Measurements from ENCODE around the gene CFAP161.

The CFAP161 gene

DNA sequence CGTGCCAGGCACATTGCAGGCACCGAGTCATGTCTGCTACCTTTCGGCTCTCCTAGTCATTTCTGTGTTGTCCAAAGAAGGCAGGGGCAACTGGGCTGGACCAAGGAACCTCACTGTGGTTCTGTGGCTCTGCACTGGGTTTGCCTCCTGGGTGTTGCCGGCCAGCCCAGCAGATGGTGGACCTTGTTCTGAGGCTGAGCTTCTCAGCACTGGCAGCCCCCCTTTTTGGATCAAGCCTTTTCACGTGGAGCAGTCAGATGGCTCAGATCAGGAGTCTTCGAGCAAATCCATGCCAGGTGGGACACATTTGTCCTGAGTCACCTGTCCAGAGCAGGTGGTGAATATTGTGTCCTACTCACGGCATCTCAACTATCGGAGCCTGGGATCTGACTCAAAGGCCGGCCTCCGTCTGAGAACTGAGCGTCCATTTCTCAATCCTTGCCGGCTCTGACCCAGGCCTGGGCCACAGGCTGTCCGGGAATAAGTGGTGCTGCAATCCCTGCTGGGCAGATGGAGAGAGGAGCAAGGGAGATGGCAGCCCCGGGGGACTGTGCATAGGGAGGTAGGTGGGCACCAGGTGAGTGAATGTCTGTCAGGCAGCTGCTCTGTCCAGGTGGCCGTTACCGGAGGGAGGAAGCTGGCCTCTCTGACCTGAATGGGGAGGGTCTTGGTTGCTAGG lies 62.6 kb downstream of the CFAP161 start, which contains the start of gene IL16:
Gene IL16, plus strand, starts transcription at position 304 of the 679 bp plus-strand sequence. CDS start 28,521 bp downstream, outside the sequence.
- no peak within 1 kb of the TSS for H3K4me3 ChIP-seq (ENCODE audit: low read length)
- no peak for DNase-seq (ENCODE audit: low read depth, low spot score)
- no peaks in the 10 kb centered on the region for H3K27me3 ChIP-seq (ENCODE audit: control insufficient read depth, insufficient read depth, low read length)
- no CpG with 5 or more reads among the region's 16 CpGs for WGBS (ENCODE audit: insufficient coverage, insufficient read length)
- H3K9me3 ChIP-seq (ENCODE audit: control insufficient read depth, insufficient read depth, low read length), result no peaks in the 10 kb centered on the region
- no peak within 1 kb of the TSS for H3K27ac ChIP-seq (ENCODE audit: low read length)
- H3K4me1 ChIP-seq (ENCODE audit: control insufficient read depth, insufficient read depth, low read length), result no peaks in the 10 kb centered on the region
- H3K36me3 ChIP-seq (ENCODE audit: control insufficient read depth, insufficient read depth, low read length), result no peaks in the 10 kb centered on the region

DNA sequence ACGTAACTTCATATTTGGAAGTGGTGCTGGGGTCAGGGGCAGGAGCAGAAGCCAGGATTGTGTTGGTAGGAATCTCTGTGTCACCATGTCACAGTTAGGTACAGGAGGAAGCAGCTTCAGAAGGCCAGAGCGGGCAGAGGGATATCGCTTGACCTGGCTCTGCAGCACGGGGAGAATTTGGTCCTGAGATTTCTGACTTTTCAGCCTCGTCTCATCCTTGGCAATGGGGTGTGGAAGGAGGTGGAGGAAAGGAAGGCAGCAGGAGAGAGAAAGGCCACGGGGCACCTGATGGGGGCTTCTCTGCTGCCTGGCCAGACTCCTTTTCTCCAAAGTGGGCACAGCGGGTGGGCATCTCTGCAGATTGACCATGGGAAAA lies 63.2 kb downstream of the CFAP161 start:
- no peak overlapping the region for H3K27ac ChIP-seq (ENCODE audit: low read length)
- no peaks in the 10 kb centered on the region for H3K4me1 ChIP-seq (ENCODE audit: control insufficient read depth, insufficient read depth, low read length)
- no peaks in the 10 kb centered on the region for H3K27me3 ChIP-seq (ENCODE audit: control insufficient read depth, insufficient read depth, low read length)
- no peaks in the 10 kb centered on the region for H3K9me3 ChIP-seq (ENCODE audit: control insufficient read depth, insufficient read depth, low read length)
- no peak overlapping the region for H3K4me3 ChIP-seq (ENCODE audit: low read length)
- no CpG with 5 or more reads among the region's 7 CpGs for WGBS (ENCODE audit: insufficient coverage, insufficient read length)
- no peaks in the 10 kb centered on the region for H3K36me3 ChIP-seq (ENCODE audit: control insufficient read depth, insufficient read depth, low read length)
- DNase-seq (ENCODE audit: low read depth, low spot score), result no peak

DNA sequence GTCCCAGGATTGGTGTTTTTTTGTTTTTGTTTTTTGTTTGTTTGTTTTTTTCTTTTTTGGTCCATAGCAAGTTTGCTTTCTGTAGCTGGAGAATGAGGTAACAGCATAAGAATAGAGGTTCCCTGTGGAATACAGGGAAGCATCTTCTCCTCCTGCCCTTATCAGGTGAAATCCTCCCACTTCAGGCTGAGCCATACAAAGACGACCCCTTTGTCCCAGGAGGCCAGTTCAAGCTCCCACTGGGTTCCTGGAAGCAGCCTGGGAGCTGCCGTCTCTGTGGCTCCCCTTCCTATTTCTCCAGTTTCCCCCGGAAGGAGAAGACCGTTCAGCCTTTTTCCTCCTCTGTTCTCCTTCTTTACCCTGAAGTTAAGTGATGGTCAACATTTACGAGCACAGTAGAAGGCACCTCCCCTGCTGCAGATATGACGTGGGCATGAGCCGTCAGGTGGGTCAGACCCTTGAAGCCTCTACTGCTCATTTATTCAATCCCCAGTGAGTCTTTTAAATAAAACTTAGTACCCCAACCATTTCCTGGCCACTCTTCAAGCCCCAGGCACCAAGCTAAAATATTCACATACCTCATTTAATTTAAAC lies 63.7 kb downstream of the CFAP161 start:
- H3K4me1 ChIP-seq (ENCODE audit: control insufficient read depth, insufficient read depth, low read length), result no peaks in the 10 kb centered on the region
- H3K36me3 ChIP-seq (ENCODE audit: control insufficient read depth, insufficient read depth, low read length), result no peaks in the 10 kb centered on the region
- H3K4me3 ChIP-seq (ENCODE audit: low read length), result no peak overlapping the region
- no CpG with 5 or more reads among the region's 7 CpGs for WGBS (ENCODE audit: insufficient coverage, insufficient read length)
- no peak overlapping the region for H3K27ac ChIP-seq (ENCODE audit: low read length)
- H3K9me3 ChIP-seq (ENCODE audit: control insufficient read depth, insufficient read depth, low read length), result no peaks in the 10 kb centered on the region
- DNase-seq (ENCODE audit: low read depth, low spot score), result no peak
- no peaks in the 10 kb centered on the region for H3K27me3 ChIP-seq (ENCODE audit: control insufficient read depth, insufficient read depth, low read length)

Data from iPS DF 6.9 (cell line).